CD14-positive monocyte (primary cell): ENCODE data around the gene GDPD2. TPM values are rescaled to one million over a fixed set of nuclear protein-coding genes. Genes with fewer than 3 reads are reported as not detected.
"Not testable (repeated sequence)": the region's sequence is repeated elsewhere in the genome, so short reads cannot be mapped to it uniquely, and the experiment has no call there.

Experiments used
- DNase-seq, 3 donors: peaks; one replicate each; pipeline ENCODE4 v3.0.0-alpha.2; 2011 to 2022
- H2AFZ ChIP-seq: 2 replicates; pipeline ENCODE4 v1.6.0; 2012; ENCODE audit warnings: mild to moderate bottlenecking, low read depth, low read length, inconsistent platforms; ENCODE audit not compliant: insufficient read depth, poor library complexity, severe bottlenecking
- H3K27ac ChIP-seq, 2 donors: 1 replicate in 1 of 2; 2 replicates in 1 of 2; pipeline ENCODE4 v1.5.1; 2012 to 2013; ENCODE audit warnings: low read length in 2 of 2, control low read depth in 1 of 2, inconsistent platforms in 1 of 2, low read depth in 1 of 2, mild to moderate bottlenecking in 1 of 2
- H3K27me3 ChIP-seq, 2 donors: one replicate each; pipeline versions ENCODE4 v1.6.0 to v1.6.1; 2011 to 2013; ENCODE audit warnings: low read length in 2 of 2; ENCODE audit not compliant: control insufficient read depth in 2 of 2, insufficient read depth in 2 of 2
- H3K36me3 ChIP-seq, 2 donors: replicated peaks in 1 of 2; 1 replicate in 1 of 2; 2 replicates in 1 of 2; pipeline versions ENCODE4 v1.5.1 to v1.6.1; 2012 to 2013; ENCODE audit warnings: low read length in 2 of 2, control low read depth in 1 of 2, inconsistent platforms in 1 of 2, mild to moderate bottlenecking in 1 of 2; ENCODE audit not compliant: insufficient read depth in 2 of 2, control insufficient read depth in 1 of 2
- H3K4me1 ChIP-seq, 2 donors: 1 replicate in 1 of 2; 2 replicates in 1 of 2; pipeline versions ENCODE4 v1.5.1 to v1.6.1; 2012 to 2013; ENCODE audit warnings: low read length in 2 of 2, control low read depth in 1 of 2, inconsistent platforms in 1 of 2, mild to moderate bottlenecking in 1 of 2, moderate library complexity in 1 of 2; ENCODE audit not compliant: insufficient read depth in 2 of 2, control insufficient read depth in 1 of 2
- H3K4me2 ChIP-seq: replicated peaks from 2 replicates; pipeline ENCODE3; 2012; ENCODE audit warnings: low read length, moderate library complexity, mild to moderate bottlenecking; ENCODE audit not compliant: poor library complexity, severe bottlenecking; ENCODE audit errors: extremely low read depth
- H3K4me3 ChIP-seq, 3 experiments: fragments of 200-600 bp in 1 of 3; sonication (generic) in 1 of 3; replicated peaks in 1 of 3; 1 replicate in 2 of 3; 2 replicates in 1 of 3; pipeline ENCODE4 v1.5.1; 2011 to 2013; ENCODE audit warnings: low read length in 3 of 3, mild to moderate bottlenecking in 3 of 3, control low read depth in 2 of 3, low read depth in 2 of 3, inconsistent platforms in 1 of 3, moderate library complexity in 1 of 3
- H3K79me2 ChIP-seq: 2 replicates; pipeline ENCODE4 v1.6.0; 2012; ENCODE audit warnings: mild to moderate bottlenecking, control low read depth, inconsistent platforms, low read length, moderate library complexity; ENCODE audit not compliant: insufficient read depth
- H3K9ac ChIP-seq: 2 replicates; pipeline ENCODE4 v1.6.0; 2017; ENCODE audit warnings: low read length, mild to moderate bottlenecking; ENCODE audit not compliant: insufficient read depth, poor library complexity, severe bottlenecking
- H3K9me3 ChIP-seq, 2 donors: replicated peaks in 1 of 2; 1 replicate in 1 of 2; 2 replicates in 1 of 2; pipeline versions ENCODE4 v1.5.1 to v1.6.1; 2012 to 2013; ENCODE audit warnings: low read length in 2 of 2, control low read depth in 1 of 2; ENCODE audit not compliant: control insufficient read depth in 1 of 2, insufficient read depth in 1 of 2
- H4K20me1 ChIP-seq: 2 replicates; pipeline ENCODE4 v1.6.0; 2012; ENCODE audit warnings: mild to moderate bottlenecking, low read length, control low read depth, moderate library complexity; ENCODE audit not compliant: insufficient read depth
- H3K27ac Mint-ChIP-seq, 7 donors: one replicate each; pipeline ENCODE4 v1.8.0; 2020; ENCODE audit warnings: mild to moderate bottlenecking in 7 of 7, mixed read lengths in 7 of 7, moderate library complexity in 6 of 7, inconsistent platforms in 2 of 7
- H3K27me3 Mint-ChIP-seq, 3 donors: one replicate each; pipeline ENCODE4 v1.8.0; 2021 to 2022; ENCODE audit warnings: low read depth in 3 of 3, mild to moderate bottlenecking in 3 of 3, mixed read lengths in 3 of 3, moderate library complexity in 3 of 3, inconsistent platforms in 1 of 3
- H3K36me3 Mint-ChIP-seq, 2 donors: one replicate each; pipeline ENCODE4 v1.8.0; 2020; ENCODE audit warnings: mixed read lengths in 2 of 2, inconsistent platforms in 1 of 2, mild to moderate bottlenecking in 1 of 2
- H3K4me1 Mint-ChIP-seq: one replicate; pipeline ENCODE4 v1.8.0; 2020; ENCODE audit warnings: mild to moderate bottlenecking, mixed read lengths
- H3K4me3 Mint-ChIP-seq, 2 donors: one replicate each; pipeline ENCODE4 v1.8.0; 2020; ENCODE audit warnings: mild to moderate bottlenecking in 2 of 2, mixed read lengths in 2 of 2, moderate library complexity in 1 of 2
- H3K9me3 Mint-ChIP-seq, 7 donors: one replicate each; pipeline ENCODE4 v1.8.0; 2020 to 2022; ENCODE audit warnings: mixed read lengths in 7 of 7, mild to moderate bottlenecking in 6 of 7, moderate library complexity in 6 of 7, inconsistent platforms in 2 of 7
- WGBS: methylation state at CpG from one replicate; pipeline ENCODE4 v1.1.5; 2013; ENCODE audit warnings: missing lambda C conversion rate; ENCODE audit not compliant: insufficient coverage; 5-methylcytosine and 5-hydroxymethylcytosine counted together
- intact Hi-C, 2 donors: fragments of 100-400 bp; cut with micrococcal nuclease; formaldehyde crosslinking; loops; one replicate each; pipeline versions ENCODE4 v1.15.0 to v1.15.1; 2023
- polyA plus RNA-seq, 3 donors: library from polyadenylated mRNA; depleted of rRNA in 1 of 3; unstranded in 2 of 3; stranded (reverse) in 1 of 3; fragments of 300-500 nt in 2 of 3; fragments of >200 nt in 1 of 3; fragmentation: Illumina TruSeq in 2 of 3; gene quantifications; 1 replicate in 2 of 3; 2 replicates in 1 of 3; pipeline ENCODE4 v1.2.3, GENCODE V29; 2012 to 2021
- TF ChIP-seq, protein P1 (sequence below): fragments of 200-600 bp; IDR thresholded peaks from one replicate; pipeline ENCODE4 v1.8.0; 2022; ENCODE audit warnings: antibody characterized with exemption, mild to moderate bottlenecking

GDPD2 gene
- polyA plus RNA-seq, 3 donors: not detected

DNA sequence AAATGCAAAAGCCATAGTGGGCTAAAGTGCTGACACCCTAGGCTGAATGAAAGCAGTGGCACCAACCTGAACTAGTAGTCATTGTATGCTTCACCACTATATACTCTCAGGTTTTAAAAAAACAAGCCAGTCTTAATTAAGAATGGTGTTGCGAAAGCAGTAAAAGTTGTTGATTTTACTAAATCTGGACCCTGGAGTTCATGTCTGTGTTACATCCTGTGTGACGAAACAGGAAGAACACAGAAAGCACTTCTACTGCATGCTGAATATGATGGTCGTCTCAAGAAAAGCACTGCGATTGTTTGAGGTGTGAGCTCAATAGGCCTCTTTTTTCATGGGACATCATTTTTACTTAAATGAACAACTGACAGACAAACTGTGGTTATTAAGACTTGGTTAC is 24.2 kb upstream of the GDPD2 start:
- H3K27ac Mint-ChIP-seq: peak overlapping the region in 5 of 7 donors; percentile 3 to 93 (median 26)
- peak overlapping the region in 2 of 3 experiments; percentile 25 to 50 for H3K4me3 ChIP-seq

DNA sequence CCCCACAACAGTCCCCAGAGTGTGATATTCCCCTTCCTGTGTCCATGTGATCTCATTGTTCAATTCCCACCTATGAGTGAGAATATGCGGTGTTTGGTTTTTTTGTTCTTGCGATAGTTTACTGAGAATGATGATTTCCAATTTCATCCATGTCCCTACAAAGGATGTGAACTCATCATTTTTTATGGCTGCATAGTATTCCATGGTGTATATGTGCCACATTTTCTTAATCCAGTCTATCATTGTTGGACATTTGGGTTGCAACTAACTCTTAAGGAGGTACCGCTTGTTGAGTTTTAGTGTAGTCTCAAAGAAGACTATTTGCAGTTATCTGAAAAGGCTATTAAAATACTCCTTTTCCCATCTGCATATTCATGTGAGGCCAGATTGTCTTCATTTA is 22.9 kb upstream of the GDPD2 start:
- peaks cover 21 to 26% of the 10 kb centered on the region in 2 donors for H3K36me3 Mint-ChIP-seq
- intact Hi-C loops: not testable (repeated sequence)

More for the DNA sequence above, 24.2 kb upstream of the GDPD2 start:
- Mint-ChIP-seq H3K9me3 (peaks cover 0 to 4% (median 0%) of the 10 kb centered on the region in 7 donors), H3K4me1 (peaks cover 4% of the 10 kb centered on the region), H3K4me3 (peak overlapping the region; percentile 16 to 70), H3K36me3 (peaks cover 14 to 25% of the 10 kb centered on the region in 2 donors), H3K27me3 (no peaks in the 10 kb centered on the region)
- peak; percentile 23 to 30 (median 26) for DNase-seq
- no peaks in the 10 kb centered on the region for H3K27me3 ChIP-seq
- no peaks in the 10 kb centered on the region for H4K20me1 ChIP-seq
- peaks cover 4 to 33% of the 10 kb centered on the region in 2 donors for H3K36me3 ChIP-seq
- H3K27ac ChIP-seq: peak overlapping the region in 1 of 2 donors; percentile 70
- peak overlapping the region; percentile 45 for H2AFZ ChIP-seq
- WGBS: no CpG with 5 or more reads among the region's 4 CpGs
- no peaks in the 10 kb centered on the region for H3K79me2 ChIP-seq
- H3K4me1 ChIP-seq: peaks cover 7% of the 10 kb centered on the region in 2 donors
- peak overlapping the region; percentile 36 for H3K4me2 ChIP-seq
- H3K9ac ChIP-seq: no peak overlapping the region
- no peaks in the 10 kb centered on the region for H3K9me3 ChIP-seq
- TF ChIP-seq, protein P1, sequence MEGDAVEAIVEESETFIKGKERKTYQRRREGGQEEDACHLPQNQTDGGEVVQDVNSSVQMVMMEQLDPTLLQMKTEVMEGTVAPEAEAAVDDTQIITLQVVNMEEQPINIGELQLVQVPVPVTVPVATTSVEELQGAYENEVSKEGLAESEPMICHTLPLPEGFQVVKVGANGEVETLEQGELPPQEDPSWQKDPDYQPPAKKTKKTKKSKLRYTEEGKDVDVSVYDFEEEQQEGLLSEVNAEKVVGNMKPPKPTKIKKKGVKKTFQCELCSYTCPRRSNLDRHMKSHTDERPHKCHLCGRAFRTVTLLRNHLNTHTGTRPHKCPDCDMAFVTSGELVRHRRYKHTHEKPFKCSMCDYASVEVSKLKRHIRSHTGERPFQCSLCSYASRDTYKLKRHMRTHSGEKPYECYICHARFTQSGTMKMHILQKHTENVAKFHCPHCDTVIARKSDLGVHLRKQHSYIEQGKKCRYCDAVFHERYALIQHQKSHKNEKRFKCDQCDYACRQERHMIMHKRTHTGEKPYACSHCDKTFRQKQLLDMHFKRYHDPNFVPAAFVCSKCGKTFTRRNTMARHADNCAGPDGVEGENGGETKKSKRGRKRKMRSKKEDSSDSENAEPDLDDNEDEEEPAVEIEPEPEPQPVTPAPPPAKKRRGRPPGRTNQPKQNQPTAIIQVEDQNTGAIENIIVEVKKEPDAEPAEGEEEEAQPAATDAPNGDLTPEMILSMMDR: no peak
- intact Hi-C loops: no loop called here

More for the DNA sequence above, 22.9 kb upstream of the GDPD2 start:
- H3K9ac ChIP-seq, H4K20me1 ChIP-seq, H3K4me1 ChIP-seq, H3K27ac ChIP-seq, H3K27me3 ChIP-seq, H3K9me3 ChIP-seq, H3K4me3 ChIP-seq, H3K4me2 ChIP-seq, H3K27ac Mint-ChIP-seq, DNase-seq, H3K9me3 Mint-ChIP-seq, H3K4me3 Mint-ChIP-seq, H3K27me3 Mint-ChIP-seq, H3K4me1 Mint-ChIP-seq, H3K79me2 ChIP-seq, H2AFZ ChIP-seq: not testable (repeated sequence)
- H3K36me3 ChIP-seq: peaks cover 10 to 46% of the 10 kb centered on the region in 2 donors
- no CpG with 5 or more reads among the region's 3 CpGs for WGBS
